GM21619 (cell line): ENCODE results near the gene RTP5.
"Not testable (repeated sequence)": the region's sequence is repeated elsewhere in the genome, so short reads cannot be mapped to it uniquely, and the experiment has no call there.

Experiments
- ATAC-seq: cut with Tn5 transposase; IDR thresholded peaks from one replicate; pipeline ENCODE4 v1.9.1; 2021; ENCODE audit not compliant: unreplicated experiment

Gene RTP5

GRCh38 chr2:241901500-241902351 is 32.2 kb downstream of the RTP5 start:
- no peak for ATAC-seq

DNA sequence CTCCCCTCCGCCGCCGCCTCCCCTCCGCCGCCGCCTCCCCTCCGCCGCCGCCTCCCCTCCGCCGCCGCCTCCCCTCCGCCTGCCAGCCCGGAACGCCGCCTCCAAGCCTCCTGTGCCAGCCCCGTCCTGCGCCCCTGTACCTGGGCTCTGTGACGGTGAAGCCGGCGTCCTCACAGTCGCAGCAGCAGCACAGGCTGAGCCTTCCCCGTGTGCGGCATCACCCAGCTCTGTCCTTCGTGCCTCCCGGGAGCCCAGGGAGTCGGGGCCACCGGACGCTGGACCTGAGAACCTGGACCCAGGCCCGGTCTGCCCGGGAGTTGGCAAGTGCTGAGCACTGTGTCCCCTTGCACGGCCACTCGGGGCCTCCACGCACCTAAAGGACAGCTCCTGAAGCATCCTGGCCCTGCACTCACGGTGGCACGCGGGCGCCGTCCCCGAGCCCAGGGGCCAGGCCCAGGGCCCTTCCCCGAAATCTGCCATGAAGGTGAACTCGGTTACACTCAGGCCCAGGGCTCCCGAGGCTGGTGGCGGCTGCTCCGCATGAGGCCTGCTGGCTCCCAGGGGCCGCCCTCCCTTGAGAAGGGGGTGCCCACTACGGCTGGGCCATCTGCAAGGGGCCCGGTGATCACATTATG is 32.9 kb downstream of the RTP5 start:
- ATAC-seq, result no peak

- ATAC-seq, result no peak
Observed at GRCh38 chr2:241903121-241904010, 33.8 kb downstream of the RTP5 start.

- ATAC-seq, result no peak
Observed at GRCh38 chr2:241904011-241904718, 34.6 kb downstream of the RTP5 start.

DNA sequence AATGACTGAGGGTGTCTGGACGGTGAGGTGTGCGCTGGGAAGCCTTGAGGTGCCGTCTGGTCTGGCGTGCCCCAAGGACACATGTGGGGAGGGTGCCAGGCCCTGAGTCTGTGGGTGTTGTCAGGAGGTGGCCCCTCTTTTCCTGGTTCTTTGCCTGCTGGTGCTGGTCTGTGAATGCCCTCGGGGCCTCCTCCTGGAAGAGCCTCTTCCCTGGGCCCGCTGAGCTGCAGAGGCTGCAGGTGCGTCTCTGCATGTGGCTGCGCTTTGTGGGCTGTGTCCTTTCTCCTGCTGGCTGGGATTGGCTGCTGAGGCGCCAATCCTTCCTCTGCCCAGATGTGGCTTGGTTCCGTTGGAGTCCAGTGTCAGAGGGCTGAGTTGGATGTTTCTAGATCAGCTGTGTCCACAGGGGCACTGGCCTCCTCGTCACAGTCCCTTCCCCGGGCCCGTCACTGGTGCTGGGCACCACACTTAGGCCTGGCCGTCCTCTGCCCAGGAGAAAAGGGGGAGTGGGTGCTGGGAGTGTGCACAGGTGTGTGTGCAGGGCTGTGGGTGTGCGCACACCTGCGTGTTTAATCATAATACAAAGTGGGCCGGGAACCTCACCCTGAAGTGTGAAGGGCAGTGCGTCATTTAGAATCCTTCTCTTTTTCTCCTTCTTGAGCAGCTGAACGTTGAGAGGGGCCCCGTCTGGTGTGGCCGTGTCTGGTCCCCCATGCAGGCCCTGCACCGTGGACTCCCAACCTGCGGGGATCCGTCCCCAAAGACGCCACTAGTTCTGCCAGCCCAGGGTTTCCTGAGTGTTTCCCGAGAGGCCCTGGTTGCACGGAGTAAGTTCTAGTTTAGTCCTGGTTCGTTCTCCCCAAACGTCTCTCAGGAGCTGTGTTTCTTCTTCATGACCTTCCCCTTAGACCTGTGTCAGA is 35.5 kb downstream of the RTP5 start:
- no peak for ATAC-seq

DNA sequence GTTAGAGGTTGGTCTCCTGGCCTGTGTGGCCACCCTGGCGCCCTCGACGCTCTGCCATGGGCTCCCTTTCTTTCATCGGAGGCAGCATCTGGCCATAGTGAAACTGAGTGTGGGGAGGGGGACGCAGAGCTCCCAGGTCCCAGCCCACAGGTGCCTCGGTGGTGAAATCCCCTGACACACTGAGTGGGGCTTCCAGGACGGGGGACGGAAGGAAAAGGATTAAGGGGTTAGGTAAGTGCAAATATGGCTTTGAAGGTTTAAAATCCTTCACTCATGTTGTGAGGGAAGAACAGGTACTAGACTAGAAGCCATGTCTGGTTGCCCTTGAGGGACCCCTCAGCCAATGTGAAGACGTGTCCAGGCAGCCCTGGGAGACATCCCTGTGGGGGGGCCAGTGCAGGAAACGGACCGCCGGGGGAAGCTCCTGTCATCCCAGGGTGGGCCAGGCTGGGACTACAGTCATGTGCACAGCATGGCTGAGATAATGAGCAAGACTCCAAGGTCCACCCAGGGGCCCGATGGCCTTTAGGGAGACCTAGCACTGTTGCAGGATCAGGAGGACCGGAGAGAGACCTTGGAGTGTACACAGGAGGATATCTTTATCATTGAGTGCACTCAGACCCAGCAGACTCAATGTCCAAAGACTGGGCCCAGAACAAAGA is 36.3 kb downstream of the RTP5 start:
- ATAC-seq, result no peak

DNA sequence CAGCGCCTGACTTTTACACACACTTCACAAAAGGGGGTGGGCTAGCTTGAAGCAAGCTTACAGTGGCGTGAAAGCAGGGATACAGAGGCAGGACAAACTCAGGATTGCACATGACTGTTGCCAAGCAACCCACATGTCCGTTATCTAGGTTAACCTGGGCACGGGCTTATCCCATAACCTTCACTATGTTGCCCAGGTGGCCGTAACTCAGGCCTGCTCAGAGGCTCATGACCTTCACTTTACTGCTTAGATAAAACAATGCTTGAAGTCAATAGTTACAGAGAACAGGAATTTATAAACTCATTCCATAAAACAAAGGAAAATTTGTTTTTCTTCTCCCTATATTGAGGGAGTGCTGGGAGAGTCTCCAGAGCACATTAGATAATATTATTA is 36.8 kb downstream of the RTP5 start:
- not testable (repeated sequence) for ATAC-seq

DNA sequence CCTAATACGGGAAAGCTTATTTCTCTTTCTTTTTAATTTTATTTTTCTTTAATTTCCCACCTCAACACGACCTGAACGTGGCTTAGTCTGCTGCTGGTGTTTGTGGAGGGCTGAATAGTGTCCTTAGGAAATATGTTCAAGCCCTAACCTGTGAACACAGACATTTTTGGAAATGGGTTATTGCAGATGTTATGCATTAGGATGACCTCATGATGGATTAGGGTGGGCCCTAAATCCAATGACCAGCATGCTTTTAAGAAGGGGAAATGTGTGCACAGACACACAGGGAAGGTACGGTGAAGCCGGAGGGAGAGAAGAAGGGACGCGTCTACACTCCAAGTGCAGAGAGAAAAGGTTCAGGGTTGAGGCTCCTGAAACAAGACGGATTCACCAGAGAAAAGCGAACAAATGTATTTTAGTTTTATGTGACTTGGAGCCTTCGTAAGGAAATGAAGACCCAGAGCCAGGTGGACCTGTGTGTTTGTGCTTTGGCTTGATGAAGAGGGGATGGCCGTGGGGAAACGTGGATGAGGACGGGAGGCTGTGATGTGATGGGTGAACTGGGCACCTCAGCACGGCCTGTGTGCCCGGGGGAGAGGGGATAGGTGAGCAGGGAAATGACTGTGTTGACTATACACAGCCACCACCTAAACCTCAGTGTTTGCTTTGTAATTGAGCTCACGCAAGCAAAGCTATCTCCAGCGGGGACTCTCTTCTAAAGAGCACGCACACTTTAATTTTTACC is 37.5 kb downstream of the RTP5 start:
- no peak for ATAC-seq

- ATAC-seq, result not testable (repeated sequence)
Observed at GRCh38 chr2:241907831-241908230, 38.3 kb downstream of the RTP5 start.

- no peak for ATAC-seq
Observed at GRCh38 chr2:241908686-241909420, 39.3 kb downstream of the RTP5 start.

GRCh38 chr2:241909769-241910168 is 40.2 kb downstream of the RTP5 start:
- no peak for ATAC-seq

- no peak for ATAC-seq
Observed at GRCh38 chr2:241910604-241911520, 41.3 kb downstream of the RTP5 start.

DNA sequence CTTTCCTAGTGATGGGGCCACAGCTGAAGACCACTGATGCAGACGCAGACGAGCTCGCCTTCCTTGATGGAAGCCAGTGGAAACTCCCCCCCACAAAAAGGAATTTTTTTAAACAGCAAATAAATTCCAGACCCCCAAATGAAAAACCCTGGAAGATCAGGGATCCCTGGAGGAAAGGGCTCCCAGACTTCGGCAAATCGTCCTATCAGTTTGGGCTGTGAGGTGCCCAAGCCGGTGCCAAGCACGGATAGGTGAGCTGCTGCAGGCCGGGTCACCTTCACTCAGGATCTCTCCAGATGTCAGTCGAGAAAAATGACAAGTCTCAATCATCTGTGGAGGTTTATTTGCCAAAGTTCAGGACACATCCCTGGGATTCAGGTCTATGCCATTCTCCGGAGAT is 42.0 kb downstream of the RTP5 start:
- no peak for ATAC-seq

DNA sequence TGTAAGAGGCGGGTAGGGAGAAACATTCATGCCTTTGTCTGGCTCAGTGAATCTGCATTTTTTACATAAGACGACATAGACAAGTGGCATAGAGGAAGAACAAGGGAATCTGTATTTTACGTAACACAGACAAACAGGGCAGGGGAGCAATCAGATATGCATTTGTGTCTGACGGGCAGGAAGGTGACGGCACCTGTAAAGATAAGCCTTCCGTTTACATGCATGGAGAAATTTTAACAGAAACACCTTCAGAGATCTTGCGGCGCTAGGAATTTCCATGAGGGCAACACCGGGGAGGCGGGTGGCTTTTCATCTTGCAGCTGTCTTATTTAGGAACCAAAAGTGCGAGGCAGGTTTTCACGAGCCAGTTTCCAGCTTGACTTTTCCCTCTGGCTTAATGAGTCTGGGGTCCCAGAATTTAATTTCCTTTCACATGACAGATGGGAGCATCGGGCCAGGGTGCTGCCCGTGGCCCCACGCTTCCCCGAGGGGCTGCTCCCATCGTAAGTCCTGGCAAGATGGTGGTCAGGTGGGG is 42.6 kb downstream of the RTP5 start:
- no peak for ATAC-seq

- no peak for ATAC-seq
Observed at GRCh38 chr2:241913703-241914102, 44.2 kb downstream of the RTP5 start.

DNA sequence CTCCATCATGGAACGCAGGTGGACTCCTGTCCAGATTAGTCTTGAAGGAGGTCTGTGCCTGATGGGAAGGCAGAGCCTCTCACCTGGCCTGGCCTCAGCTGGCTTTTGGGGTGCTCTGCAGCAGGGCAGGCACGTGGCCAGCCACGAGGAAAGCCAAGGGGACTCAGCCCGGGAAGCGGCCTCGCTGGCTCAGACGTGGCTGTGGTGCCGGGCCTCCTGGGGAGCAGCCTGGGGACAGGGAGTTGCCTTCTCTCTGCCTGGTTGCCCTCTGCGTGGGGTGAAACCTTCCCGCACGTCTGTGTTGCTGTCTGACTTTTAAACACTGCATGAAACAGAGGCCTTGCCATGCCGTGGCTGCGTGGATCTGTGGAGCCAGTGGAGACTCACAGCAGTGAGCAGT is 45.0 kb downstream of the RTP5 start:
- ATAC-seq, result no peak

- not testable (repeated sequence) for ATAC-seq
Observed at GRCh38 chr2:241921631-241922030, 52.1 kb downstream of the RTP5 start.
